HepG2 (cell line): Measurements from ENCODE around the gene TFAP2C.

Experiments used
- CTCF ChIP-seq: sonication (generic); formaldehyde crosslinking; IDR thresholded peaks from 2 replicates; pipeline ENCODE4 v1.5.0; 2020; ENCODE audit warnings: mild to moderate bottlenecking, missing genetic modification reagents, moderate library complexity
- EZH2 ChIP-seq: conservative IDR thresholded peaks from 2 replicates; pipeline ENCODE4 v1.6.1; 2012; ENCODE audit warnings: mild to moderate bottlenecking, low read depth, low read length, moderate library complexity

- TF ChIP-seq CTCF (CRISPR knock-in tag) (no peak), EZH2 (no peak)
Observed at GRCh38 chr20:56676001-56676400, 46.9 kb downstream of the TFAP2C start.
